Hepatocyte (in vitro differentiated cells): Measurements from ENCODE around the gene AAMDC.
"Not testable (repeated sequence)": the region's sequence is repeated elsewhere in the genome, so short reads cannot be mapped to it uniquely, and the experiment has no call there.

Experiments
- EZH2 ChIP-seq: fragments of 200-600 bp; sonication (generic); IDR thresholded peaks from 2 replicates; pipeline ENCODE4 v1.6.1; 2016; ENCODE audit warnings: antibody characterized with exemption, mild to moderate bottlenecking, borderline replicate concordance
- TF ChIP-seq, protein P1 (sequence below): fragments of 200-600 bp; sonication (generic); IDR thresholded peaks from 2 replicates; pipeline ENCODE4 v1.5.1; 2016; ENCODE audit warnings: antibody characterized with exemption, mild to moderate bottlenecking; ENCODE audit not compliant: poor library complexity

DNA sequence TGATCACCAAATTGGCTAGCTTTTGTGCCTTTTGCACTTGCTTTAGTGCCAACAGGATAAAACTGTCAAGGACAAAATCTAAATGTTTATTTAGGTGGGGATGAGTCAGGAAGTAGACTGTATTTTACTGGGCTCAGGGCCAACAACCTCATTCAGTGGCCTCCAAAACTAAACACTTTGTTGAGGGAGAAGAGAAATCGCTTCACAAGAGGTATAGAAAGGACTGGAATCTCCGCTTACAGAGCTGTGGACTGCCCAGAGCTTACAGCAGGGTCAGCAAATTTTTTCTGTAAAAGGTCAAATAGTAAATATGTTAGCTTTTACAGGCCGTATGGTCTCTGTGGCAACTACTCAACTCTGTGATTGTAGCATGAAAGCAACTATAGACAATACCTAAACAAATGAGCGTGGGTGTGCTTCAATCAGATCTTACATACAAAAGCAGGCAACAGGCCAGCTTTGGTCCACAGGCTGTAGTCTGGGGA, 93.4 kb downstream of the AAMDC start:
- TF ChIP-seq, protein P1, sequence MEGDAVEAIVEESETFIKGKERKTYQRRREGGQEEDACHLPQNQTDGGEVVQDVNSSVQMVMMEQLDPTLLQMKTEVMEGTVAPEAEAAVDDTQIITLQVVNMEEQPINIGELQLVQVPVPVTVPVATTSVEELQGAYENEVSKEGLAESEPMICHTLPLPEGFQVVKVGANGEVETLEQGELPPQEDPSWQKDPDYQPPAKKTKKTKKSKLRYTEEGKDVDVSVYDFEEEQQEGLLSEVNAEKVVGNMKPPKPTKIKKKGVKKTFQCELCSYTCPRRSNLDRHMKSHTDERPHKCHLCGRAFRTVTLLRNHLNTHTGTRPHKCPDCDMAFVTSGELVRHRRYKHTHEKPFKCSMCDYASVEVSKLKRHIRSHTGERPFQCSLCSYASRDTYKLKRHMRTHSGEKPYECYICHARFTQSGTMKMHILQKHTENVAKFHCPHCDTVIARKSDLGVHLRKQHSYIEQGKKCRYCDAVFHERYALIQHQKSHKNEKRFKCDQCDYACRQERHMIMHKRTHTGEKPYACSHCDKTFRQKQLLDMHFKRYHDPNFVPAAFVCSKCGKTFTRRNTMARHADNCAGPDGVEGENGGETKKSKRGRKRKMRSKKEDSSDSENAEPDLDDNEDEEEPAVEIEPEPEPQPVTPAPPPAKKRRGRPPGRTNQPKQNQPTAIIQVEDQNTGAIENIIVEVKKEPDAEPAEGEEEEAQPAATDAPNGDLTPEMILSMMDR: not testable (repeated sequence)
- TF ChIP-seq EZH2: not testable (repeated sequence)
